Stimulated activated CD8-positive, alpha-beta memory T cell treated with anti-CD3 and anti-CD28 coated beads, Interleukin-15, amount 100 ng/mL, for 24 hours (primary cell): ENCODE measurements around the gene ARX.

Experiments
- DNase-seq: peaks from one replicate; pipeline ENCODE4 v3.0.0-alpha.2; 2020; ENCODE audit warnings: low read depth

Gene ARX

GRCh38 chrX:25016938-25017598, 1.3 kb upstream of the ARX start:
- DNase-seq, result no peak

- no peak for DNase-seq
Observed at GRCh38 chrX:25016361-25016671, 551 bp upstream of the ARX start.

GRCh38 chrX:25014366-25014838, 1.4 kb downstream of the ARX start:
- DNase-seq, result no peak

GRCh38 chrX:25013632-25014365, 2.0 kb downstream of the ARX start:
- DNase-seq, result no peak

- no peak for DNase-seq
Observed at GRCh38 chrX:25012793-25013631, 2.8 kb downstream of the ARX start.

- DNase-seq, result no peak
Observed at GRCh38 chrX:25012433-25012735, 3.4 kb downstream of the ARX start.

- no peak for DNase-seq
Observed at GRCh38 chrX:25011589-25012432, 4.0 kb downstream of the ARX start.

GRCh38 chrX:25010784-25011588, 4.8 kb downstream of the ARX start:
- no peak for DNase-seq

GRCh38 chrX:25009407-25009806, 6.4 kb downstream of the ARX start:
- DNase-seq, result no peak

- DNase-seq, result no peak
Observed at GRCh38 chrX:25007059-25008053, 8.4 kb downstream of the ARX start.

- DNase-seq, result no peak
Observed at GRCh38 chrX:25006586-25007058, 9.1 kb downstream of the ARX start.

- no peak for DNase-seq
Observed at GRCh38 chrX:25005382-25006185, 10.2 kb downstream of the ARX start.

GRCh38 chrX:25005034-25005381, 10.8 kb downstream of the ARX start:
- DNase-seq, result no peak

- no peak for DNase-seq
Observed at GRCh38 chrX:25004485-25005032, 11.2 kb downstream of the ARX start.

- DNase-seq, result no peak
Observed at GRCh38 chrX:25004040-25004439, 11.7 kb downstream of the ARX start.

GRCh38 chrX:25003066-25003849, 12.5 kb downstream of the ARX start:
- DNase-seq, result no peak

- DNase-seq, result no peak
Observed at GRCh38 chrX:25002661-25003020, 13.1 kb downstream of the ARX start.
